ENCODE data around the gene PAGE2B. TPM values are rescaled to one million over a fixed set of nuclear protein-coding genes. Genes with fewer than 3 reads are reported as not detected.

The PAGE2B gene
- total RNA-seq, 4 donors from 2014 or later: not detected

DNA sequence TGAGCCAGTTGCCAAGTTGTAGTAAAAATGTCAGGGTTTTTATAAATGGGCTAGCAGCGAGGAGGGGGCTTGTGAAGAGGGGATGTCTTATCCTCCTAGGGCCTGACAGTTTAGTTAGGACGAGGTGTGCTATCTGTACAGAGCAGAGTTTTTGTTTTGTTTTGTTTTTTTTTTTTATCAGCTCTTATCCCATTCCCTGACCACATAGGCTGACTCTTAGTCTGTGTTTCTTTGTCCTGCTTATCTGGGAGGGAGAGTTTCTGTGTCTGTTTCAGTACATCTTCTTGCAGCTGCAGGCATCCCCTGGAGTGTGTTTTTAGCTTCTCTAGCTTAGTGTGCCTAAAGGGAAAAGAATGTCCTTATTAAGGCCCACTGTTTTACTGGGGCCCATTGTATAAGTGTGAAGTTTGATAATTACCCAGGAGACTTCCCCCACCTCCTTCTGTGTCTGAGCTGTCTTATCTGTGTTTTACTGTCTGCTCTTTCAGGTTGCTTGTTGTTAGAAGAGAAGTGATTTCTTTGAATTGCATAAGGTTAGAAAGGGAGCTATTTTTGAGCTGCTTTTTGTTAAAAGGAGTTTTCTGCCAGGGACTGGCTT, 46.0 kb downstream of the PAGE2B start:
- TF ChIP-seq EP300 (IDR thresholded peaks at IDR 0.05): no peak
- no peak for DNase-seq (ENCODE audit: low spot score in 2 of 2)
- H3K9me3 ChIP-seq: no peaks in the 10 kb centered on the region
- H3K4me3 ChIP-seq: no peak overlapping the region
- no peaks in the 10 kb centered on the region for H3K4me1 ChIP-seq
- no peak overlapping the region for H3K27ac ChIP-seq
- H3K36me3 ChIP-seq: no peaks in the 10 kb centered on the region
- 29 to 56% methylated on average over 2 of the region's 2 CpGs for WGBS, 2 donors
- peaks cover 0 to 24% of the 10 kb centered on the region in 2 donors for H3K27me3 ChIP-seq

GRCh38 chrX:55123900-55124299, 49.1 kb downstream of the PAGE2B start:
- no peak for DNase-seq (ENCODE audit: low spot score in 2 of 2)
- H3K27ac ChIP-seq: no peak overlapping the region
- peaks cover 0 to 28% of the 10 kb centered on the region in 2 donors for H3K27me3 ChIP-seq
- H3K4me3 ChIP-seq: no peak overlapping the region
- H3K36me3 ChIP-seq: no peaks in the 10 kb centered on the region
- no peak for TF ChIP-seq CTCF (IDR thresholded peaks at IDR 0.05)
- no peak for TF ChIP-seq EP300 (IDR thresholded peaks at IDR 0.05)
- TF ChIP-seq POLR2A (IDR thresholded peaks at IDR 0.05): no peak
- 79 to 92% methylated on average over 7 of the region's 7 CpGs for WGBS, 2 donors
- no peaks in the 10 kb centered on the region for H3K4me1 ChIP-seq
- H3K9me3 ChIP-seq: no peaks in the 10 kb centered on the region

DNA sequence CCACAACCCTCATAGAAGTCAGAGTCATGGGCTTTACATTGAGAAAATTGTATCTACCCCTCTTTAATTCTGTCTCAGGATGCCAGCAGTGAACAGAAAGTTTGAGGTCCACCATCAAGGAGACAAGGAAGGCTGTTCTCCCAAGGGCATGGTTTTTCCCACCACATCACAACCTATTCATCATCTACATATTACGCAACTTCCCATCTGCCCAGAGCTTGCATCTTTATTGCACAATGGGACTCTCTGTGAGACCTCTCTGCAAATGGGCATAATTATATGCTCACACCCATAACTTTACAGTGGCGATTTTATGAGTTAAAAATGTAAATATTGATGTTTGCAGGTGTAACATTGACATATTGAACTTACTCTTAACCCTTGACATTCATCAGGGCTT, 52.9 kb downstream of the PAGE2B start:
- Histone ChIP-seq H3K27me3 (peaks cover 0 to 10% of the 10 kb centered on the region in 2 donors), H3K4me1 (no peaks in the 10 kb centered on the region), H3K4me3 (no peak overlapping the region), H3K36me3 (no peaks in the 10 kb centered on the region), H3K27ac (no peak overlapping the region), H3K9me3 (no peaks in the 10 kb centered on the region)
- DNase-seq (ENCODE audit: low spot score in 2 of 2): no peak
- WGBS, 2 donors: 32 to 49% methylated on average over 2 of the region's 2 CpGs
- TF ChIP-seq EP300 (IDR thresholded peaks at IDR 0.05) (no peak), CTCF (IDR thresholded peaks at IDR 0.05) (no peak), POLR2A (IDR thresholded peaks at IDR 0.05) (no peak)

Other genes starting within 250 kb of the PAGE2B start
- 10 to 100 TPM; 14.4 to 21.0 (median 17.9) TPM for gene TRO, start 154.2 kb upstream of the PAGE2B start, total RNA-seq
- gene PFKFB1, start 80.8 kb upstream of the PAGE2B start, total RNA-seq: 1 to 10 TPM; 1.8 to 9.2 (median 3.7) TPM
- gene APEX2, start 74.7 kb upstream of the PAGE2B start, total RNA-seq: 10 to 100 TPM in 2 of 4 donors, 1 to 10 TPM in 2; 8.0 to 24.5 (median 10.5) TPM
- 1 to 10 TPM in 1 of 4 donors, under 1 TPM in 1, not detected in 2; 0.30 to 1.0 TPM for gene ALAS2, start 44.1 kb upstream of the PAGE2B start, total RNA-seq
- gene PAGE2, start 14.0 kb downstream of the PAGE2B start, total RNA-seq: not detected
- gene PAGE5, start 145.3 kb downstream of the PAGE2B start, total RNA-seq: not detected
- not detected for gene PAGE3, start 189.9 kb downstream of the PAGE2B start, total RNA-seq

All from tibial nerve (tissue), 4 donors.